AG04450 (cell line): ENCODE measurements around the gene C1orf74. TPM values are rescaled to one million over a fixed set of nuclear protein-coding genes. Genes with fewer than 3 reads are reported as not detected.

Experiments
- CTCF ChIA-PET: fragments of 300-600, 350-600 bp; formaldehyde crosslinking; extraction: SDS; loops from one replicate; lab custom pipeline; 2022; ENCODE audit warnings: antibody characterized with exemption, inconsistent platforms; lab: Charles Lee
- POLR2A ChIA-PET: fragments of 350-600 bp; formaldehyde crosslinking; extraction: SDS; loops from one replicate; lab custom pipeline; 2021; ENCODE audit warnings: antibody characterized with exemption, inconsistent platforms; lab: Yijun Ruan, JAX
- DNase-seq: peaks from one replicate; pipeline ENCODE4 v3.0.0-alpha.2; 2011; ENCODE audit warnings: low read depth, low spot score
- H3K27ac ChIP-seq: one replicate; pipeline ENCODE4 v1.5.1; 2012; ENCODE audit warnings: low read depth, low read length, control low read depth
- H3K27me3 ChIP-seq: one replicate; pipeline ENCODE4 v1.6.0; 2012; ENCODE audit warnings: low read length; ENCODE audit not compliant: control insufficient read depth, insufficient read depth
- H3K4me3 ChIP-seq: 2 replicates; pipeline ENCODE4 v1.5.1; 2011; ENCODE audit warnings: mild to moderate bottlenecking, low read depth, low read length, control low read depth
- H3K9me3 ChIP-seq: 2 replicates; pipeline ENCODE4 v1.5.1; 2012; ENCODE audit warnings: low read length; ENCODE audit not compliant: control insufficient read depth, insufficient read depth
- CTCF ChIP-seq: IDR thresholded peaks from 2 replicates; pipeline ENCODE4 v1.5.1; 2011; ENCODE audit warnings: low read depth, low read length, control low read depth, inconsistent platforms
- polyA plus RNA-seq: library from polyadenylated mRNA; depleted of rRNA; stranded (reverse); fragments of >200 nt; gene quantifications from 2 replicates; pipeline ENCODE4 v1.2.3, GENCODE V29; 2011

Gene C1orf74
- polyA plus RNA-seq, 1 experiment, result 2.2 TPM

GRCh38 chr1:209761011-209761635 lies 23.2 kb downstream of the C1orf74 start:
- Histone ChIP-seq H3K4me3 (no peak overlapping the region), H3K9me3 (no peaks in the 10 kb centered on the region; the same call in 1 of the 2 replicates), H3K27me3 (peaks cover 5% of the 10 kb centered on the region), H3K27ac (no peak overlapping the region)
- POLR2A ChIA-PET, result no interaction called here
- no peak for DNase-seq
- no peak for TF ChIP-seq CTCF
- CTCF ChIA-PET, result interaction anchor here (1.5 to 5.3 kb wide), 3 partner anchors 8 to 62 kb away, joined by 4 to 24 read pairs (median 6); no protein-coding TSS in a partner anchor

GRCh38 chr1:209759829-209760359 lies 24.5 kb downstream of the C1orf74 start:
- CTCF ChIA-PET, result interaction anchor here (1.3 to 5.3 kb wide), 4 partner anchors 9 to 194 kb away, joined by 3 to 24 read pairs (median 4); no protein-coding TSS in a partner anchor
- H3K27ac ChIP-seq, result no peak overlapping the region
- no peak for TF ChIP-seq CTCF
- no peak overlapping the region for H3K4me3 ChIP-seq
- DNase-seq, result no peak
- H3K9me3 ChIP-seq, result no peaks in the 10 kb centered on the region; the same call in 1 of the 2 replicates
- POLR2A ChIA-PET, result no interaction called here
- peaks cover 5% of the 10 kb centered on the region for H3K27me3 ChIP-seq

GRCh38 chr1:209758400-209758799 lies 26.0 kb downstream of the C1orf74 start:
- POLR2A ChIA-PET, result no interaction called here
- Histone ChIP-seq H3K4me3 (no peak overlapping the region), H3K9me3 (no peaks in the 10 kb centered on the region; the same call in 1 of the 2 replicates), H3K27me3 (peaks cover 5% of the 10 kb centered on the region), H3K27ac (no peak overlapping the region)
- DNase-seq, result no peak
- CTCF ChIA-PET, result interaction anchor here (5.3 kb wide), 1 partner anchor 11 kb away, joined by 24 read pairs; no protein-coding TSS in a partner anchor
- no peak for TF ChIP-seq CTCF

GRCh38 chr1:209756615-209757445 lies 27.5 kb downstream of the C1orf74 start:
- H3K9me3 ChIP-seq, result no peaks in the 10 kb centered on the region; the same call in 1 of the 2 replicates
- ChIA-PET CTCF (interaction anchor here (1.0 to 5.3 kb wide), 2 partner anchors 9 to 181 kb away, joined by 3 to 24 read pairs; no protein-coding TSS in a partner anchor), POLR2A (no interaction called here)
- no peak overlapping the region for H3K27ac ChIP-seq
- no peak overlapping the region for H3K4me3 ChIP-seq
- no peak for DNase-seq
- no peak for TF ChIP-seq CTCF
- peaks cover 5% of the 10 kb centered on the region for H3K27me3 ChIP-seq
